HEK293T (cell line): ENCODE measurements around the gene NODAL.

ENCODE experiments used
- FOXA1 ChIP-seq: fragments of 450-650 bp; IDR thresholded peaks from 2 replicates; pipeline ENCODE4 v1.6.1; 2016; ENCODE audit warnings: mild to moderate bottlenecking
- FOXK2 ChIP-seq: fragments of 450-650 bp; IDR thresholded peaks from 2 replicates; pipeline ENCODE4 v1.6.1; 2016; ENCODE audit warnings: mild to moderate bottlenecking
- SUZ12 ChIP-seq: fragments of 450-650 bp; IDR thresholded peaks from 2 replicates; pipeline ENCODE4 v1.6.1; 2016; ENCODE audit warnings: mild to moderate bottlenecking

- no peak for TF ChIP-seq SUZ12
- no peak for TF ChIP-seq FOXA1
- TF ChIP-seq FOXK2, result no peak
These were observed 29.1 kb downstream of the NODAL start for GRCh38 chr10:70412356-70412755.
